ENCODE data around the gene AGAP1. TPM values are rescaled to one million over a fixed set of nuclear protein-coding genes. Genes with fewer than 3 reads are reported as not detected.
A peak's percentile ranks its signal among the peaks of the same experiment; 100 is the strongest.

Gene AGAP1
- total RNA-seq, 4 donors from 2014 or later, result 23.4 to 46.5 (median 29.3) TPM

GRCh38 chr2:235661167-235661937 is 167.5 kb downstream of the AGAP1 start:
- H3K9me3 ChIP-seq, result no peaks in the 10 kb centered on the region
- DNase-seq, result no peak
- peaks cover 18 to 21% of the 10 kb centered on the region in 2 donors for H3K4me1 ChIP-seq
- H3K4me3 ChIP-seq (replicated peaks in 1 of 3), result no peak overlapping the region
- no peak overlapping the region for H3K27ac ChIP-seq
- no peaks in the 10 kb centered on the region for H3K36me3 ChIP-seq
- intact Hi-C loops (cut with DNase I), result no loop called here
- WGBS, 2 donors, result 86 to 87% methylated on average over 15 to 16 of the region's 17 CpGs
- TF ChIP-seq POLR2A (IDR thresholded peaks at IDR 0.05), result no peak
- no peaks in the 10 kb centered on the region for H3K27me3 ChIP-seq

- Histone ChIP-seq H3K4me3 (replicated peaks in 1 of 3) (no peak overlapping the region), H3K4me1 (peaks cover 18 to 22% of the 10 kb centered on the region in 2 donors), H3K36me3 (no peaks in the 10 kb centered on the region), H3K27ac (no peak overlapping the region), H3K27me3 (no peaks in the 10 kb centered on the region), H3K9me3 (no peaks in the 10 kb centered on the region)
- no peak for TF ChIP-seq POLR2A (IDR thresholded peaks at IDR 0.05)
- no peak for TF ChIP-seq CTCF (IDR thresholded peaks at IDR 0.05)
- WGBS, 2 donors, result 95 to 97% methylated on average over 6 of the region's 6 CpGs
- DNase-seq, result no peak
- intact Hi-C loops (cut with DNase I), result no loop called here
Observed at GRCh38 chr2:235661952-235662351, 168.1 kb downstream of the AGAP1 start.

- Histone ChIP-seq H3K36me3 (no peaks in the 10 kb centered on the region), H3K9me3 (no peaks in the 10 kb centered on the region), H3K27me3 (no peaks in the 10 kb centered on the region), H3K27ac (no peak overlapping the region), H3K4me1 (peaks cover 13 to 15% of the 10 kb centered on the region in 2 donors), H3K4me3 (replicated peaks in 1 of 3) (no peak overlapping the region)
- WGBS, 2 donors, result 82 to 85% methylated on average over 9 of the region's 9 CpGs
- DNase-seq, result no peak
- no peak for TF ChIP-seq CTCF (IDR thresholded peaks at IDR 0.05)
- no peak for TF ChIP-seq POLR2A (IDR thresholded peaks at IDR 0.05)
- intact Hi-C loops (cut with DNase I), result no loop called here
Observed at GRCh38 chr2:235663875-235664274, 170.0 kb downstream of the AGAP1 start.

GRCh38 chr2:235665661-235666212 is 171.9 kb downstream of the AGAP1 start:
- intact Hi-C loops (cut with DNase I), result no loop called here
- H3K27ac ChIP-seq, result no peak overlapping the region
- WGBS, 2 donors, result 12 to 18% methylated on average over 10 to 13 of the region's 13 CpGs
- no peaks in the 10 kb centered on the region for H3K27me3 ChIP-seq
- H3K36me3 ChIP-seq, result no peaks in the 10 kb centered on the region
- peaks cover 7 to 20% of the 10 kb centered on the region in 2 donors for H3K4me1 ChIP-seq
- no peak for TF ChIP-seq POLR2A (IDR thresholded peaks at IDR 0.05)
- TF ChIP-seq CTCF (IDR thresholded peaks at IDR 0.05), result no peak
- DNase-seq, result no peak
- H3K9me3 ChIP-seq, result no peaks in the 10 kb centered on the region
- H3K4me3 ChIP-seq (replicated peaks in 1 of 3), result peak overlapping the region in 1 of 3 donors; percentile 14

GRCh38 chr2:235666213-235666781 is 172.5 kb downstream of the AGAP1 start:
- peaks cover 11 to 25% of the 10 kb centered on the region in 2 donors for H3K4me1 ChIP-seq
- intact Hi-C loops (cut with DNase I), result no loop called here
- no peaks in the 10 kb centered on the region for H3K36me3 ChIP-seq
- TF ChIP-seq CTCF (IDR thresholded peaks at IDR 0.05) (no peak), POLR2A (IDR thresholded peaks at IDR 0.05) (no peak)
- H3K27ac ChIP-seq, result no peak overlapping the region
- no peaks in the 10 kb centered on the region for H3K9me3 ChIP-seq
- no peaks in the 10 kb centered on the region for H3K27me3 ChIP-seq
- peak overlapping the region in 2 of 3 donors; percentile 7 to 14 for H3K4me3 ChIP-seq (replicated peaks in 1 of 3)
- peak; percentile 16 to 42 for DNase-seq
- WGBS, 2 donors, result 1 to 3% methylated on average over 4 of the region's 4 CpGs

All from thyroid gland (tissue), 4 donors.